H1 (cell line): ENCODE results near the gene GHRH. TPM values are rescaled to one million over a fixed set of nuclear protein-coding genes. Genes with fewer than 3 reads are reported as not detected.

ENCODE experiments used
- CTCF ChIA-PET: fragments of 300-600 bp; sonication (Branson Sonifier 250); formaldehyde crosslinking; loops from one replicate; lab custom pipeline; 2021; ENCODE audit not compliant: partially characterized antibody; lab: Charles Lee
- POLR2A ChIA-PET: fragments of 300-600 bp; sonication (Branson Sonifier 250); formaldehyde crosslinking; loops from one replicate; lab custom pipeline; 2021; ENCODE audit warnings: inconsistent platforms; ENCODE audit not compliant: partially characterized antibody; lab: Charles Lee
- DNase-seq, 2 experiments: peaks; one replicate each; pipeline versions ENCODE4 v3.0.0 to v3.0.0-alpha.2; 2010 to 2022; ENCODE audit warnings: low spot score in 2 of 2, low read depth in 1 of 2, mixed read lengths in 1 of 2
- FAIRE-seq: peaks from 2 replicates; lab custom pipeline; 2011; peaks lifted over from hg19 to GRCh38; lab: Jason Lieb, UNC
- H2AFZ ChIP-seq: 2 replicates; pipeline ENCODE4 v1.8.1; 2012; ENCODE audit warnings: low read length, inconsistent platforms
- H2AK5ac ChIP-seq: 2 replicates; pipeline ENCODE4 v1.6.1; 2013; ENCODE audit warnings: low read depth, low read length
- H2BK120ac ChIP-seq: replicated peaks from 2 replicates; pipeline ENCODE3; 2013; ENCODE audit warnings: low read depth, low read length, inconsistent platforms
- H2BK12ac ChIP-seq: 2 replicates; pipeline ENCODE4 v1.6.1; 2013; ENCODE audit warnings: low read depth, low read length
- H2BK15ac ChIP-seq: 2 replicates; pipeline ENCODE4 v1.6.1; 2013; ENCODE audit warnings: low read length
- H2BK20ac ChIP-seq: 2 replicates; pipeline ENCODE4 v1.6.1; 2013; ENCODE audit warnings: low read length
- H2BK5ac ChIP-seq: 2 replicates; pipeline ENCODE4 v1.6.1; 2013; ENCODE audit warnings: low read depth, low read length
- H3K14ac ChIP-seq: 2 replicates; pipeline ENCODE4 v1.6.1; 2013; ENCODE audit warnings: inconsistent platforms; ENCODE audit not compliant: insufficient read length
- H3K18ac ChIP-seq: 2 replicates; pipeline ENCODE4 v1.6.1; 2013; ENCODE audit warnings: low read length; ENCODE audit errors: extremely low read depth
- H3K23ac ChIP-seq: 2 replicates; pipeline ENCODE4 v1.6.1; 2013; ENCODE audit warnings: inconsistent platforms; ENCODE audit not compliant: insufficient read length
- H3K23me2 ChIP-seq: 2 replicates; pipeline ENCODE4 v1.6.1; 2013; ENCODE audit warnings: low read depth, low read length
- H3K27ac ChIP-seq: 2 replicates; pipeline ENCODE4 v1.6.1; 2011; ENCODE audit warnings: low read depth, low read length, inconsistent platforms
- H3K27me3 ChIP-seq, 4 experiments: replicated peaks in 1 of 4; 1 replicate in 1 of 4; 2 replicates in 3 of 4; pipeline versions ENCODE4 v1.6.1 to v1.8.1; 2011 to 2013; ENCODE audit warnings: low read length in 3 of 4, mild to moderate bottlenecking in 3 of 4, inconsistent platforms in 2 of 4, mixed read lengths in 2 of 4, moderate library complexity in 1 of 4; ENCODE audit not compliant: control insufficient read depth in 3 of 4, insufficient read depth in 3 of 4; ENCODE audit errors: extremely low read depth in 1 of 4
- H3K36me3 ChIP-seq, 4 experiments: 2 replicates each; pipeline versions ENCODE4 v1.6.1 to v1.8.1; 2011 to 2013; ENCODE audit warnings: mild to moderate bottlenecking in 4 of 4, low read length in 3 of 4, moderate library complexity in 2 of 4, control low read depth in 1 of 4, inconsistent platforms in 1 of 4; ENCODE audit not compliant: insufficient read depth in 4 of 4, control insufficient read depth in 2 of 4
- H3K4ac ChIP-seq: replicated peaks from 2 replicates; pipeline ENCODE3; 2013; ENCODE audit warnings: low read length, low read depth, mixed read lengths, inconsistent platforms; ENCODE audit not compliant: insufficient read length
- H3K4me1 ChIP-seq, 4 experiments: replicated peaks in 1 of 4; 1 replicate in 1 of 4; 2 replicates in 3 of 4; pipeline versions ENCODE4 v1.6.1 to v1.8.1; 2011 to 2013; ENCODE audit warnings: low read length in 3 of 4, inconsistent platforms in 2 of 4, mixed read lengths in 1 of 4; ENCODE audit not compliant: insufficient read depth in 4 of 4, control insufficient read depth in 3 of 4
- H3K4me2 ChIP-seq, 2 experiments: 2 replicates each; pipeline versions ENCODE4 v1.6.1 to v1.8.1; 2011 to 2013; ENCODE audit warnings: low read depth in 2 of 2, low read length in 2 of 2, control low read depth in 1 of 2, inconsistent platforms in 1 of 2, mild to moderate bottlenecking in 1 of 2; ENCODE audit not compliant: insufficient read depth in 1 of 2
- H3K4me3 ChIP-seq, 4 experiments: fragments of 200-600, 300-600 bp in 1 of 4; sonication (generic), shearing (Covaris generic), sonication (Bioruptor Twin) in 1 of 4; 2 replicates each; pipeline versions ENCODE4 v1.5.1 to v1.8.1; 2011 to 2016; ENCODE audit warnings: low read length in 4 of 4, low read depth in 3 of 4, control low read depth in 2 of 4, inconsistent platforms in 2 of 4, mild to moderate bottlenecking in 2 of 4, mixed read lengths in 1 of 4, moderate library complexity in 1 of 4; ENCODE audit not compliant: insufficient read depth in 2 of 4; ENCODE audit errors: extremely low read depth in 1 of 4
- H3K56ac ChIP-seq: replicated peaks from 2 replicates; pipeline ENCODE3; 2013; ENCODE audit warnings: low read depth, mild to moderate bottlenecking, mixed read lengths, low read length, inconsistent platforms; ENCODE audit not compliant: insufficient read length
- H3K79me1 ChIP-seq: 2 replicates; pipeline ENCODE4 v1.6.1; 2013; ENCODE audit warnings: low read depth, low read length, control low read depth
- H3K79me2 ChIP-seq, 2 experiments: 2 replicates each; pipeline versions ENCODE4 v1.6.1 to v1.8.1; 2012 to 2013; ENCODE audit warnings: low read length in 2 of 2, mild to moderate bottlenecking in 2 of 2, inconsistent platforms in 1 of 2; ENCODE audit not compliant: insufficient read depth in 2 of 2, control insufficient read depth in 1 of 2
- H3K9ac ChIP-seq, 4 experiments: replicated peaks in 1 of 4; 1 replicate in 1 of 4; 2 replicates in 3 of 4; pipeline versions ENCODE4 v1.6.1 to v1.8.1; 2011 to 2013; ENCODE audit warnings: low read depth in 3 of 4, low read length in 3 of 4, control low read depth in 2 of 4, mild to moderate bottlenecking in 2 of 4, moderate library complexity in 2 of 4, inconsistent platforms in 1 of 4; ENCODE audit errors: extremely low read depth in 1 of 4
- H3K9me3 ChIP-seq, 2 experiments: 2 replicates each; pipeline versions ENCODE4 v1.6.1 to v1.8.1; 2012 to 2013; ENCODE audit warnings: mild to moderate bottlenecking in 2 of 2, moderate library complexity in 2 of 2, control low read depth in 1 of 2, inconsistent platforms in 1 of 2, low read depth in 1 of 2, low read length in 1 of 2, mixed read lengths in 1 of 2; ENCODE audit not compliant: insufficient read depth in 2 of 2
- H4K20me1 ChIP-seq, 2 experiments: replicated peaks in 1 of 2; 2 replicates each; pipeline versions ENCODE3 to v1.8.1; 2011 to 2013; ENCODE audit warnings: inconsistent platforms in 2 of 2, low read length in 2 of 2, mild to moderate bottlenecking in 1 of 2; ENCODE audit not compliant: insufficient read depth in 2 of 2, control insufficient read depth in 1 of 2
- H4K5ac ChIP-seq: 2 replicates; pipeline ENCODE4 v1.6.1; 2013; ENCODE audit warnings: low read length, low read depth, mixed read lengths, inconsistent platforms; ENCODE audit not compliant: insufficient read length
- H4K8ac ChIP-seq: 2 replicates; pipeline ENCODE4 v1.8.0; 2013; ENCODE audit warnings: mild to moderate bottlenecking, moderate library complexity, low read length, inconsistent platforms; ENCODE audit not compliant: insufficient read depth; ENCODE audit errors: extremely low read depth
- H4K91ac ChIP-seq: replicated peaks from 2 replicates; pipeline ENCODE3; 2013; ENCODE audit warnings: low read length, mixed read lengths, inconsistent platforms; ENCODE audit not compliant: insufficient read length
- BACH1 ChIP-seq: IDR thresholded peaks from 2 replicates; pipeline ENCODE4 v1.6.1; 2012; ENCODE audit warnings: low read length, improper control_type of control experiment
- CBX8 ChIP-seq: fragments of 300-800, 300-1000 bp; sonication (generic); IDR thresholded peaks from 2 replicates; pipeline ENCODE4 v1.7.1; 2016; ENCODE audit warnings: low read depth, low read length, borderline replicate concordance
- CHD1 ChIP-seq: IDR thresholded peaks from 2 replicates; pipeline ENCODE4 v1.6.1; 2012; ENCODE audit warnings: low read depth, low read length, improper control_type of control experiment
- CHD2 ChIP-seq: IDR thresholded peaks from 2 replicates; pipeline ENCODE4 v1.6.1; 2012; ENCODE audit warnings: low read length, improper control_type of control experiment
- CREB1 ChIP-seq: IDR thresholded peaks from 2 replicates; pipeline ENCODE4 v1.6.1; 2012; ENCODE audit warnings: inconsistent platforms
- JUN ChIP-seq: IDR thresholded peaks from 2 replicates; pipeline ENCODE4 v1.6.1; 2011; ENCODE audit warnings: low read depth, mild to moderate bottlenecking, improper control_type of control experiment, low read length
- JUND ChIP-seq: IDR thresholded peaks from 2 replicates; pipeline ENCODE4 v1.6.1; 2011; ENCODE audit warnings: mild to moderate bottlenecking, improper control_type of control experiment, low read length
- KDM1A ChIP-seq: fragments of 200-600, 300-600 bp; sonication (generic); IDR thresholded peaks from 2 replicates; pipeline ENCODE4 v1.7.1; 2016; ENCODE audit warnings: mild to moderate bottlenecking, low read length, borderline replicate concordance
- KDM5A ChIP-seq: fragments of 200-600 bp; IDR thresholded peaks from 2 replicates; pipeline ENCODE4 v1.7.1; 2012; ENCODE audit warnings: mild to moderate bottlenecking, low read length, inconsistent platforms, mixed read lengths
- MAFK ChIP-seq: IDR thresholded peaks from 2 replicates; pipeline ENCODE4 v1.6.1; 2012; ENCODE audit warnings: low read depth, mild to moderate bottlenecking, improper control_type of control experiment, low read length
- NRF1 ChIP-seq: IDR thresholded peaks from 2 replicates; pipeline ENCODE4 v1.6.1; 2011; ENCODE audit warnings: mild to moderate bottlenecking, low read depth, low read length, improper control_type of control experiment
- POU5F1 ChIP-seq: IDR thresholded peaks from 2 replicates; pipeline ENCODE4 v1.6.1; 2011; ENCODE audit warnings: low read depth, mild to moderate bottlenecking, low read length, moderate library complexity
- SUZ12 ChIP-seq: fragments of 200-600 bp; sonication (generic); IDR thresholded peaks from 2 replicates; pipeline ENCODE4 v1.6.1; 2012; ENCODE audit warnings: mild to moderate bottlenecking, inconsistent platforms, low read length, moderate library complexity, mixed read lengths
- WGBS, 2 experiments: shearing (Covaris generic) in 1 of 2; methylation state at CpG; one replicate each; pipeline versions ENCODE4 v1.1.6 to v1.1.7; 2013 to 2015; ENCODE audit warnings: low lambda C conversion rate in 2 of 2, mixed read lengths in 2 of 2, inconsistent platforms in 1 of 2, low coverage in 1 of 2, missing lambda C conversion rate in 1 of 2; ENCODE audit not compliant: insufficient replicate concordance in 2 of 2, insufficient coverage in 1 of 2, insufficient read length in 1 of 2; ENCODE audit errors: extremely low coverage in 1 of 2, missing lambda C conversion rate in 1 of 2; 5-methylcytosine and 5-hydroxymethylcytosine counted together
- polyA plus RNA-seq, 7 experiments: library from polyadenylated mRNA; depleted of rRNA in 3 of 7; stranded (reverse) in 5 of 7; unstranded in 2 of 7; fragments of >200 nt in 5 of 7; fragments of 200-250 nt in 2 of 7; gene quantifications; 1 replicate in 5 of 7; 2 replicates in 1 of 7; 4 replicates in 1 of 7; pipeline versions ENCODE4 v1.2.1 to v1.2.3, GENCODE V29; 2011 to 2013; ENCODE audit warnings: missing spikeins in 2 of 7, mixed read lengths in 2 of 7
- total RNA-seq: library from RNA; stranded (reverse); fragmentation: NEBNext Ultra II Directional; extraction: Animal tissue kit (Norgen Biotek cat#: 25700); gene quantifications from 2 replicates; pipeline ENCODE4 v1.2.1, GENCODE V29; 2021

GHRH gene
- total and polyA plus RNA-seq, 2 of the 8 experiments (the other 6 are each of a cell fraction or from before 2014, with no cell fraction given), result not detected

- Histone ChIP-seq H3K23me2 (no peaks in the 10 kb centered on the region), H4K91ac (peak overlapping the region; percentile 78), H2BK5ac (no peak overlapping the region), H3K4ac (peak overlapping the region; percentile 65), H3K79me1 (no peaks in the 10 kb centered on the region), H3K36me3 (no peaks in the 10 kb centered on the region), H3K79me2 (no peaks in the 10 kb centered on the region), H4K5ac (no peak overlapping the region), H3K4me1 (peaks cover 4 to 14% (median 11%) of the 10 kb centered on the region in 4 experiments), H2BK15ac (peak overlapping the region; percentile 46; the same call in 1 of the 2 replicates), H3K27ac (no peak overlapping the region), H3K18ac (no peak overlapping the region), H4K20me1 (no peaks in the 10 kb centered on the region), H3K4me2 (no peak overlapping the region), H3K9me3 (0 out of 4 replicates have a peak, but pooled peaks cover 0 to 4% of the 10 kb centered on the region in 2 experiments), H2BK20ac (0 out of 2 replicates have a peak overlapping the region, but pooled peaks have one; percentile 64), H3K4me3 (no peak overlapping the region), H2BK12ac (peak overlapping the region; percentile 79; the same call in 1 of the 2 replicates), H2AK5ac (no peak overlapping the region), H3K56ac (no peak overlapping the region), H3K9ac (no peak overlapping the region), H4K8ac (no peak overlapping the region; the same call in 1 of the 2 replicates), H3K14ac (no peak overlapping the region), H2BK120ac (no peak overlapping the region), H3K27me3 (no peaks in the 10 kb centered on the region), H2AFZ (no peak overlapping the region), H3K23ac (no peak overlapping the region)
- no peak for DNase-seq
- no peak for FAIRE-seq
- ChIA-PET POLR2A (interaction anchor here (1.2 kb wide), 1 partner anchor 248 kb away, joined by 3 read pairs; no protein-coding TSS in a partner anchor), CTCF (interaction anchor here (0.5 to 10.0 kb wide), 29 partner anchors 12 to 346 kb away, joined by 3 to 91 read pairs (median 5); partner anchors contain the start of gene MANBAL)
- WGBS, 2 experiments, result 92% methylated on average over 12 of the region's 12 CpGs; no CpG with 5 or more reads in 1 of the 2 experiments
- TF ChIP-seq CHD1 (no peak), JUND (no peak), CHD2 (no peak), KDM5A (no peak), JUN (no peak), NRF1 (no peak), MAFK (no peak), POU5F1 (no peak), BACH1 (no peak), CBX8 (no peak), CREB1 (no peak), SUZ12 (no peak), KDM1A (no peak)
Observed at GRCh38 chr20:37270576-37271420, 9.2 kb upstream of the GHRH start.
